ENCODE data around the gene BSPRY. TPM values are rescaled to one million over a fixed set of nuclear protein-coding genes. Genes with fewer than 3 reads are reported as not detected.

BSPRY gene
- total and polyA plus RNA-seq, 2 donors (not counting 1 experiment from before 2014, with no cell fraction given): 0.42 to 0.59 TPM

- Histone ChIP-seq H4K20me1 (ENCODE audit: control insufficient read depth, insufficient read depth, low read length, poor library complexity, severe bottlenecking) (no peaks in the 10 kb centered on the region), H3K27me3 (replicated peaks in 1 of 4; ENCODE audit: control extremely low read depth in 1 of 4, control insufficient read depth in 3 of 4, insufficient read depth in 4 of 4, low read length in 3 of 4) (no peaks in the 10 kb centered on the region), H2AFZ (ENCODE audit: insufficient read depth, low read depth, low read length, poor library complexity, severe bottlenecking) (no peak overlapping the region), H3K4me1 (ENCODE audit: control insufficient read depth in 2 of 2, insufficient read depth in 2 of 2, low read length in 2 of 2) (no peaks in the 10 kb centered on the region), H3K4me3 (ENCODE audit: control extremely low read depth in 1 of 5, extremely low read depth in 1 of 5, insufficient read depth in 1 of 5, low read depth in 2 of 5, low read length in 4 of 5) (no peak overlapping the region), H3K36me3 (replicated peaks in 1 of 2; ENCODE audit: control extremely low read depth in 1 of 2, control insufficient read depth in 1 of 2, extremely low read depth in 1 of 2, insufficient read depth in 2 of 2, low read length in 1 of 2) (peaks cover 0 to 55% of the 10 kb centered on the region in 2 experiments), H3K4me2 (replicated peaks; ENCODE audit: low read depth, low read length, poor library complexity, severe bottlenecking) (no peak overlapping the region), H3K9ac (ENCODE audit: low read length) (no peak overlapping the region), H3K27ac (ENCODE audit: low read length in 2 of 2) (no peak overlapping the region), H3K9me3 (ENCODE audit: control extremely low read depth in 1 of 3, control insufficient read depth in 2 of 3, insufficient read depth in 1 of 3, low read length in 2 of 3) (no peaks in the 10 kb centered on the region), H3K79me2 (ENCODE audit: control insufficient read depth, insufficient read depth, low read length) (no peaks in the 10 kb centered on the region)
- POLR2A ChIA-PET: no interaction called here
- no peak for ATAC-seq (ENCODE audit: low read depth)
- intact Hi-C loops (cut with micrococcal nuclease): no loop called here
- Mint-ChIP-seq H3K27me3 (no peaks in the 10 kb centered on the region), H3K27ac (no peak overlapping the region), H3K4me3 (no peak overlapping the region), H3K4me1 (no peaks in the 10 kb centered on the region), H3K9me3 (ENCODE audit: insufficient read depth) (no peaks in the 10 kb centered on the region)
- CTCF ChIA-PET: no interaction called here
- 97% methylated on average over 17 of the region's 17 CpGs for WGBS (ENCODE audit: insufficient coverage)
- no peak for DNase-seq
- no peak for TF ChIP-seq CTCF (IDR thresholded peaks at IDR 0.05)
- TF ChIP-seq EZH2 (IDR thresholded peaks at IDR 0.05; ENCODE audit: borderline replicate concordance, insufficient read depth, low read depth, low read length, poor library complexity, severe bottlenecking): no peak
Measured at GRCh38 chr9:113390192-113390960, 41.0 kb downstream of the BSPRY start.

GRCh38 chr9:113391917-113392316 is 42.6 kb downstream of the BSPRY start:
- H3K27ac Mint-ChIP-seq: no peak overlapping the region
- DNase-seq: no peak
- no peak overlapping the region for H2AFZ ChIP-seq (ENCODE audit: insufficient read depth, low read depth, low read length, poor library complexity, severe bottlenecking)
- H3K27me3 ChIP-seq (replicated peaks in 1 of 4; ENCODE audit: control extremely low read depth in 1 of 4, control insufficient read depth in 3 of 4, insufficient read depth in 4 of 4, low read length in 3 of 4): no peaks in the 10 kb centered on the region
- H3K9ac ChIP-seq (ENCODE audit: low read length): no peak overlapping the region
- H3K79me2 ChIP-seq (ENCODE audit: control insufficient read depth, insufficient read depth, low read length): peaks cover 3% of the 10 kb centered on the region
- TF ChIP-seq CTCF (IDR thresholded peaks at IDR 0.05) (no peak), EZH2 (IDR thresholded peaks at IDR 0.05; ENCODE audit: borderline replicate concordance, insufficient read depth, low read depth, low read length, poor library complexity, severe bottlenecking) (no peak)
- H3K9me3 ChIP-seq (ENCODE audit: control extremely low read depth in 1 of 3, control insufficient read depth in 2 of 3, insufficient read depth in 1 of 3, low read length in 2 of 3): no peaks in the 10 kb centered on the region
- peaks cover 2% of the 10 kb centered on the region for H3K4me1 Mint-ChIP-seq
- ATAC-seq (ENCODE audit: low read depth): no peak
- 100% methylated on average over 1 of the region's 7 CpGs for WGBS (ENCODE audit: insufficient coverage)
- H3K4me1 ChIP-seq (ENCODE audit: control insufficient read depth in 2 of 2, insufficient read depth in 2 of 2, low read length in 2 of 2): no peaks in the 10 kb centered on the region
- intact Hi-C loops (cut with micrococcal nuclease): no loop called here
- ChIA-PET CTCF (interaction anchor here (0.8 kb wide), 1 partner anchor 9 kb away, joined by 3 read pairs; the partner anchor contains the start of gene ALAD), POLR2A (interaction anchor here (0.7 kb wide), 1 partner anchor 8 kb away, joined by 3 read pairs; no protein-coding TSS in a partner anchor)
- H3K27me3 Mint-ChIP-seq: no peaks in the 10 kb centered on the region
- no peaks in the 10 kb centered on the region for H4K20me1 ChIP-seq (ENCODE audit: control insufficient read depth, insufficient read depth, low read length, poor library complexity, severe bottlenecking)
- H3K27ac ChIP-seq (ENCODE audit: low read length in 2 of 2): no peak overlapping the region
- peaks cover 0 to 54% of the 10 kb centered on the region in 2 experiments for H3K36me3 ChIP-seq (replicated peaks in 1 of 2; ENCODE audit: control extremely low read depth in 1 of 2, control insufficient read depth in 1 of 2, extremely low read depth in 1 of 2, insufficient read depth in 2 of 2, low read length in 1 of 2)
- H3K4me3 ChIP-seq (ENCODE audit: control extremely low read depth in 1 of 5, extremely low read depth in 1 of 5, insufficient read depth in 1 of 5, low read depth in 2 of 5, low read length in 4 of 5): no peak overlapping the region
- H3K4me3 Mint-ChIP-seq: no peak overlapping the region
- no peaks in the 10 kb centered on the region for H3K9me3 Mint-ChIP-seq (ENCODE audit: insufficient read depth)
- no peak overlapping the region for H3K4me2 ChIP-seq (replicated peaks; ENCODE audit: low read depth, low read length, poor library complexity, severe bottlenecking)

Measured in B cell (primary cell).